Upper lobe of right lung (tissue), 1 donor: ENCODE measurements around the gene TMEM184B. TPM values are rescaled to one million over a fixed set of nuclear protein-coding genes. Genes with fewer than 3 reads are reported as not detected.

Source experiments
- ATAC-seq: fragments of 200-7000 bp; cut with Tn5 transposase; one replicate; pipeline ENCODE4 v1.9.1; 2020; ENCODE audit warnings: mild to moderate bottlenecking, moderate library complexity
- DNase-seq: peaks from one replicate; pipeline ENCODE4 v3.0.0-alpha.2; 2020
- H3K27ac ChIP-seq: fragments of 200-600 bp; one replicate; pipeline ENCODE4 v1.8.0; 2022
- H3K27me3 ChIP-seq: fragments of 200-600 bp; one replicate; pipeline ENCODE4 v1.8.0; 2022; ENCODE audit warnings: mild to moderate bottlenecking
- H3K36me3 ChIP-seq: fragments of 200-600 bp; one replicate; pipeline ENCODE4 v1.8.0; 2022
- H3K4me1 ChIP-seq: fragments of 200-600 bp; one replicate; pipeline ENCODE4 v1.8.0; 2022
- H3K4me3 ChIP-seq: fragments of 200-600 bp; one replicate; pipeline ENCODE4 v1.8.0; 2022; ENCODE audit warnings: mild to moderate bottlenecking
- H3K9me3 ChIP-seq: fragments of 200-600 bp; one replicate; pipeline ENCODE4 v1.8.0; 2022
- intact Hi-C: fragments of 100-400 bp; cut with DNase I; formaldehyde crosslinking; loops from one replicate; pipeline ENCODE4 v1.11.0; 2022
- total RNA-seq: library from RNA; stranded (reverse); fragmentation: NEBNext Ultra II Directional; extraction: Animal tissue kit (Norgen Biotek cat#: 25700); gene quantifications from one replicate; pipeline ENCODE4 v1.2.1, GENCODE V29; 2021
- TF ChIP-seq, protein P1 (sequence below): fragments of 200-600 bp; IDR thresholded peaks from one replicate; pipeline ENCODE4 v1.8.0; 2022; ENCODE audit warnings: antibody characterized with exemption
- donor health status: DM: no; HTN: yes; CAD: no; lungs with severe emphysema.

TMEM184B gene
- total RNA-seq, 1 donor from 2014 or later = 79.2 TPM

DNA sequence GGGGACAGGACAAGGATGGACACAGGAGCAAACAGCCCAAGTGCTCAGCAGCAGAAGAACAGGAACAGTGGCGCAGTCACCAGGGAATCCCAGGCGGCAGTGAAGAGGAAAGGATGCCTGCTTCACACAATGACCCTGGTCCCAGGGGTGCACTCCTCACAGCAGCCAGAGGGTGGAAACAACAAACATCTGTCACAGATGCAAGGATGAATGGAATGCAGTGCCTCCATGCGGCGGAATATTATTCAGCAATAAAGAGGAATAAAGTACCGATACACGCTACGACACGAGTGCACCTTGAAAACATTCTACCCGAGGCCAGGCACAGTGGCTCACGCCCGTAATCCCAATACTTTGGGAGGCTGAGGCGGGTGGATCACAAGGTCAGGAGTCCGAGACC, 31.7 kb upstream of the TMEM184B start:
- H3K36me3 ChIP-seq = peaks cover 52% of the 10 kb centered on the region
- no peak overlapping the region for H3K4me3 ChIP-seq

DNA sequence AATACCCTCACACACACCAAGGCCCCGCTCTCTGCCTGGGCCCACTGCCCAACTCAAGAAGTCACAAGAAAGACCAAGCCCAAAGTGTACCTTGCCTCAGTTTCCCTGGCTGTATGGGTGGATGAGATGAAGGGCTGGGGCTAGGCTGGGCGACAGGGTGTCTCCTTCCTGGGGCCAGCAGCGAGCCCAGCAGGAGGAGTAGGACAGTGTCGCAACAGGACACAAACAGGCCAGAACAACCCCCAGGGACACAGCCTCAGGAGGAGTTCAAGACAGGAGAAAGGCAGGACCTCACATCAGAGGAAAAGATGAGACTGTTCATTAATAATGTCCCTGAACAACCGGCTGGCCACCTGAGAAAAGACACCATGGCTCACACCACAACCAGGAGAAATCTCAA, 31.2 kb upstream of the TMEM184B start:
- intact Hi-C loops = no loop called here
- Histone ChIP-seq H3K9me3 (no peaks in the 10 kb centered on the region), H3K4me1 (peaks cover 32% of the 10 kb centered on the region), H3K27ac (peak overlapping the region; percentile 6), H3K36me3 (peaks cover 55% of the 10 kb centered on the region), H3K27me3 (no peaks in the 10 kb centered on the region), H3K4me3 (no peak overlapping the region)
- ATAC-seq (no peak), DNase-seq (no peak)
- TF ChIP-seq, protein P1, sequence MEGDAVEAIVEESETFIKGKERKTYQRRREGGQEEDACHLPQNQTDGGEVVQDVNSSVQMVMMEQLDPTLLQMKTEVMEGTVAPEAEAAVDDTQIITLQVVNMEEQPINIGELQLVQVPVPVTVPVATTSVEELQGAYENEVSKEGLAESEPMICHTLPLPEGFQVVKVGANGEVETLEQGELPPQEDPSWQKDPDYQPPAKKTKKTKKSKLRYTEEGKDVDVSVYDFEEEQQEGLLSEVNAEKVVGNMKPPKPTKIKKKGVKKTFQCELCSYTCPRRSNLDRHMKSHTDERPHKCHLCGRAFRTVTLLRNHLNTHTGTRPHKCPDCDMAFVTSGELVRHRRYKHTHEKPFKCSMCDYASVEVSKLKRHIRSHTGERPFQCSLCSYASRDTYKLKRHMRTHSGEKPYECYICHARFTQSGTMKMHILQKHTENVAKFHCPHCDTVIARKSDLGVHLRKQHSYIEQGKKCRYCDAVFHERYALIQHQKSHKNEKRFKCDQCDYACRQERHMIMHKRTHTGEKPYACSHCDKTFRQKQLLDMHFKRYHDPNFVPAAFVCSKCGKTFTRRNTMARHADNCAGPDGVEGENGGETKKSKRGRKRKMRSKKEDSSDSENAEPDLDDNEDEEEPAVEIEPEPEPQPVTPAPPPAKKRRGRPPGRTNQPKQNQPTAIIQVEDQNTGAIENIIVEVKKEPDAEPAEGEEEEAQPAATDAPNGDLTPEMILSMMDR = no peak

More for the DNA sequence above, 31.7 kb upstream of the TMEM184B start:
- no peak for DNase-seq
- Histone ChIP-seq H3K27ac (peak overlapping the region; percentile 6), H3K9me3 (no peaks in the 10 kb centered on the region), H3K4me1 (peaks cover 34% of the 10 kb centered on the region), H3K27me3 (no peaks in the 10 kb centered on the region)
- no peak for ATAC-seq
- TF ChIP-seq, protein P1 = peak; percentile 15
- intact Hi-C loops = no loop called here

DNA sequence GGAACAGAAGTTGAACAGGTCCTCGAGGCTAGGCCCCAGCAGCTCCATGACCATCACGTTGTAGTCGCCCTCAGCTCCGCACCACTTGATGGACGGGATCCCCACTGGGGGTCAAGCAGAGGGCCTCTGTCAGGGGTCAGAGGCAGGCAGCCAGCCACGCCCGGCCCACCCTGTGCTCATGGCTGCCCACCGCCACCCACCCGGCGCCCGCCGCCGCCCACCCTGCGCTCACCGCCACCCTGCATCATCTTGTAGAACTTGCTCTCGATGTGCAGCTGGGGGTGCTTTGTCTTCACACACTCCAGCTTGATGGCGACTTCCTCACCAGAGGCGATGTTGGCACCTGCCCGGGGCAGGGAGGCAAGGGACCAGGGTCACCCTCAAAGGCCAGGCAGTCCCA, 30.1 kb upstream of the TMEM184B start:
- no peaks in the 10 kb centered on the region for H3K9me3 ChIP-seq
- H3K4me1 ChIP-seq = peaks cover 32% of the 10 kb centered on the region
- DNase-seq (no peak), ATAC-seq (no peak)
- TF ChIP-seq, protein P1 = no peak
- H3K36me3 ChIP-seq = peaks cover 62% of the 10 kb centered on the region
- intact Hi-C loops = no loop called here
- no peak overlapping the region for H3K27ac ChIP-seq
- H3K4me3 ChIP-seq = no peak overlapping the region
- no peaks in the 10 kb centered on the region for H3K27me3 ChIP-seq

DNA sequence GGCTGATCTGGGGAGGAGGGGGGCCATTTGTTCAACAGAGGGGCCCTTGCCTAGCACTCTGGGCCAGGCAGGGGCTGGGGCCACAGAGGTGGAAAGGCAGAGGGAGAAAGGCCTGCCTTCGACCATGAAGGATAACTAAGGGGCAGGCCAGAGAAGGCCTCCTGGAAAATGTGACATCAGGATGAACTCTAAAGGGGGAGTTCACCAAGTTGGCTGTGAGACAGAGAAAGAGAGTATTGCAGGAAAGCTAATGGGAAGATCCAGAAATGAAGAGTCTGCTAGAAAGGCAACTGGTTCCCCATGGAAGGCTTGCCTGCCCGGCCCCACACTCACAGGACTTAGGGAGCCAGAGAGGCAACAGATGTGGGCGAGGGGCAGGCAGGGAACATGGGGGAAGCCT, 28.1 kb upstream of the TMEM184B start:
- Histone ChIP-seq H3K4me1 (peaks cover 26% of the 10 kb centered on the region), H3K27me3 (no peaks in the 10 kb centered on the region), H3K36me3 (peaks cover 81% of the 10 kb centered on the region), H3K9me3 (no peaks in the 10 kb centered on the region), H3K4me3 (no peak overlapping the region), H3K27ac (no peak overlapping the region)
- ATAC-seq (no peak), DNase-seq (no peak)
- intact Hi-C loops = no loop called here
- TF ChIP-seq, protein P1 = no peak

DNA sequence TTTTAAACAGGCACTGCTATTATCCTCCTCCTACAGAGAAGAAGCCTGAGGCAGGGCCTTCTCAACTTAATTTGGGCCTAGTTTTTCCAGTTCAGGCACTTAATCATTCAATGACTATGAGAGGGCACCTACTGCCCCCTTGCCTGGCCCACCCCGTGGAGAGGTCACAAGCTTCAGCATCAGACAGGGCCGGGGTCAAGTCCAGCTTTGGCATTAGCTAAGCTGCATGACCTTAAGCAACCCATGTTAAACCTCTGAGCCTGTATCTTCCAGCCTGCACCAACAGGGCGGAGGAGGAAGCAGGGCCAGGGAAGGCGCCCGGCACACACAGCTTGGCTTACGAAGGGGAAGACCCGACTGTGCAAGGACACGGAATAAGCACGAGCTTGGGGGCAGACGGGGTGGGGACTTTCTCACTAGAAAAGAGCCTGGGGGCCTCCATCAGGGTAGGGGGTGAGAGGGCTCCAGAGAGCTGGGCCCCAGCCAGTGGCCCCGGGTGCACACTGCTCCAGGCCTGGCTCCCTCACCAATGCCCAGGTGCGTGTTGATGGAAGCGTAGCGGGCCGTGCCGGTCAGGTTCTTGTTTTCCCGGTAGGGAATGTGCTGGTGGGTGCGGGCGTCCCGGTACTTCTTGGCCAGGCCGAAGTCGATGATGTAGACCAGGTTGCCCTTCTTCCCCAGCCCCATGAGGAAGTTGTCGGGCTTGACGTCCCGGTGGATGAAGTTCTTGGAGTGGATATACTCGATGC, 27.6 kb upstream of the TMEM184B start:
- intact Hi-C loops = no loop called here
- Histone ChIP-seq H3K36me3 (peaks cover 87% of the 10 kb centered on the region), H3K4me1 (peaks cover 20% of the 10 kb centered on the region), H3K4me3 (no peak overlapping the region), H3K27ac (no peak overlapping the region), H3K9me3 (no peaks in the 10 kb centered on the region), H3K27me3 (no peaks in the 10 kb centered on the region)
- TF ChIP-seq, protein P1 = no peak
- ATAC-seq = no peak
- DNase-seq = no peak
